Liver (tissue), 3 donors: ENCODE measurements around the gene KCNIP1.

Source experiments
- CTCF ChIP-seq: fragments of 150-350 bp; IDR thresholded peaks from 2 replicates; pipeline ENCODE4 v1.5.1; 2017; ENCODE audit warnings: improper control_type of control experiment, low read depth, low read length; ENCODE audit not compliant: missing input control
- EGR1 ChIP-seq, 2 donors: IDR thresholded peaks; 2 replicates each; pipeline ENCODE4 v1.6.1; 2016 to 2018; ENCODE audit warnings: antibody characterized with exemption in 2 of 2, low read depth in 2 of 2
- NR2F2 ChIP-seq: IDR thresholded peaks from 2 replicates; pipeline ENCODE4 v1.6.1; 2016; ENCODE audit warnings: antibody characterized with exemption
- TF ChIP-seq, protein P1 (sequence below): IDR thresholded peaks from 2 replicates; pipeline ENCODE4 v1.6.1; 2016; ENCODE audit warnings: antibody characterized with exemption, mild to moderate bottlenecking
- donor health status: healthy.
- donor health status: healthy.

- TF ChIP-seq NR2F2 (no peak), CTCF (no peak), EGR1 (IDR thresholded peaks at IDR 0.05; ENCODE audit: low read depth in 2 of 2) (no peak)
- TF ChIP-seq, protein P1, sequence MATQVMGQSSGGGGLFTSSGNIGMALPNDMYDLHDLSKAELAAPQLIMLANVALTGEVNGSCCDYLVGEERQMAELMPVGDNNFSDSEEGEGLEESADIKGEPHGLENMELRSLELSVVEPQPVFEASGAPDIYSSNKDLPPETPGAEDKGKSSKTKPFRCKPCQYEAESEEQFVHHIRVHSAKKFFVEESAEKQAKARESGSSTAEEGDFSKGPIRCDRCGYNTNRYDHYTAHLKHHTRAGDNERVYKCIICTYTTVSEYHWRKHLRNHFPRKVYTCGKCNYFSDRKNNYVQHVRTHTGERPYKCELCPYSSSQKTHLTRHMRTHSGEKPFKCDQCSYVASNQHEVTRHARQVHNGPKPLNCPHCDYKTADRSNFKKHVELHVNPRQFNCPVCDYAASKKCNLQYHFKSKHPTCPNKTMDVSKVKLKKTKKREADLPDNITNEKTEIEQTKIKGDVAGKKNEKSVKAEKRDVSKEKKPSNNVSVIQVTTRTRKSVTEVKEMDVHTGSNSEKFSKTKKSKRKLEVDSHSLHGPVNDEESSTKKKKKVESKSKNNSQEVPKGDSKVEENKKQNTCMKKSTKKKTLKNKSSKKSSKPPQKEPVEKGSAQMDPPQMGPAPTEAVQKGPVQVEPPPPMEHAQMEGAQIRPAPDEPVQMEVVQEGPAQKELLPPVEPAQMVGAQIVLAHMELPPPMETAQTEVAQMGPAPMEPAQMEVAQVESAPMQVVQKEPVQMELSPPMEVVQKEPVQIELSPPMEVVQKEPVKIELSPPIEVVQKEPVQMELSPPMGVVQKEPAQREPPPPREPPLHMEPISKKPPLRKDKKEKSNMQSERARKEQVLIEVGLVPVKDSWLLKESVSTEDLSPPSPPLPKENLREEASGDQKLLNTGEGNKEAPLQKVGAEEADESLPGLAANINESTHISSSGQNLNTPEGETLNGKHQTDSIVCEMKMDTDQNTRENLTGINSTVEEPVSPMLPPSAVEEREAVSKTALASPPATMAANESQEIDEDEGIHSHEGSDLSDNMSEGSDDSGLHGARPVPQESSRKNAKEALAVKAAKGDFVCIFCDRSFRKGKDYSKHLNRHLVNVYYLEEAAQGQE: no peak
Measured at GRCh38 chr5:170534177-170534576, 30.4 kb downstream of the KCNIP1 start.
